ENCODE results near the gene CAMSAP1.

CAMSAP1 gene

DNA sequence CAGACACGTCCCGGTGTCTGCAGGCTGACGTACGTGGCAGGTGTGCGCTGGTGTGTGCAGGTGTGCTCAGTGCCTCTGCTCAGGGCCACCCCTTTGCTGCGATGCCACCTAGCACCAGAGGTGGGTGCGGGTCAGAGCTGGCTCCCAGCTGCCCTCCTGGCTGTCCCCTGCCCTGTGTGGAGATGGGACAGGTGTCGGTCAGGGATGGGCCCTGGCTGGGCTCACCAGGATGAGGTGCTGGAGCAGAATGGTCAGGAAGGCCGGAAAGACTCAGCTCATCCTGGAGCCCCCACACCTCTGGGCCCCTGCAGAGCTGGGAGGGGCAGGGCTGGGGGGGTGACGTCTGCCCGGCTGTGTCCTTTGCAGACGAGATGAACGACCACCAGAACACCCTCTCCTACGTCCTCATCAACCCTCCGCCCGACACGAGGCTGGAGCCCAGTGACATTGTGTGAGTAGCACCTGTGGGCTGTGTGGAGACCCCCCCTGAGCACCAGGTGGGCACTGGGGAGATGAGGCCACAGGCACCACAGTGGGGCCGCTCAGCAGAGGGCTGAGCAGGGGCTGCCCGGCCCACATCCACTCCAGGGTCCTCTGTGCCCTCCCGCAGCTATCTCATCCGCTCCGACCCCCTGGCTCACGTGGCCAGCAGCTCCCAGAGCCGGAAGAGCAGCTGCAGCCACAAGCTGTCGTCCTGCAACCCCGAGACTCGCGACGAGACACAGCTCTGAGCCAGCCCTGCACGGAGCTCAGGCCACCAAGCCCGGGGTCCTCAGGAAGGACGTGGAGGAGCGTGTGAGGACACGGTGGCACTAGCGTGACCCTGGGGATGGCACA is 115.7 kb downstream of the CAMSAP1 start:
- no peaks in the 10 kb centered on the region for H3K79me2 ChIP-seq (ENCODE audit: low read length)
- H3K9ac ChIP-seq (ENCODE audit: low read length), result no peak overlapping the region
- H3K27me3 ChIP-seq (ENCODE audit: low read depth, low read length), result no peaks in the 10 kb centered on the region
- TF ChIP-seq CTCF (IDR thresholded peaks at IDR 0.05; ENCODE audit: low read depth, low read length), result no peak
- TF ChIP-seq EZH2phosphoT487 (IDR thresholded peaks at IDR 0.05; ENCODE audit: low read depth), result no peak
- no peaks in the 10 kb centered on the region for H3K9me3 ChIP-seq (ENCODE audit: insufficient read depth, low read length)
- no peaks in the 10 kb centered on the region for H4K20me1 ChIP-seq (ENCODE audit: insufficient read depth, low read length)
- H3K27ac ChIP-seq (ENCODE audit: low read length), result no peak overlapping the region
- no peaks in the 10 kb centered on the region for H3K4me1 ChIP-seq (ENCODE audit: low read length)
- no peak overlapping the region for H2AFZ ChIP-seq (ENCODE audit: low read depth, low read length)
- H3K4me3 ChIP-seq (ENCODE audit: low read length), result no peak overlapping the region
- H3K4me2 ChIP-seq (ENCODE audit: low read length), result no peak overlapping the region
- H3K36me3 ChIP-seq (replicated peaks; ENCODE audit: low read depth, low read length), result no peaks in the 10 kb centered on the region

- Histone ChIP-seq H3K27me3 (ENCODE audit: low read depth, low read length) (no peaks in the 10 kb centered on the region), H3K27ac (ENCODE audit: low read length) (no peak overlapping the region), H3K36me3 (replicated peaks; ENCODE audit: low read depth, low read length) (no peaks in the 10 kb centered on the region), H3K79me2 (ENCODE audit: low read length) (no peaks in the 10 kb centered on the region), H3K9ac (ENCODE audit: low read length) (no peak overlapping the region), H4K20me1 (ENCODE audit: insufficient read depth, low read length) (no peaks in the 10 kb centered on the region), H2AFZ (ENCODE audit: low read depth, low read length) (no peak overlapping the region), H3K9me3 (ENCODE audit: insufficient read depth, low read length) (no peaks in the 10 kb centered on the region), H3K4me1 (ENCODE audit: low read length) (no peaks in the 10 kb centered on the region), H3K4me3 (ENCODE audit: low read length) (no peak overlapping the region), H3K4me2 (ENCODE audit: low read length) (no peak overlapping the region)
- TF ChIP-seq CTCF (IDR thresholded peaks at IDR 0.05; ENCODE audit: low read depth, low read length) (no peak), EZH2phosphoT487 (IDR thresholded peaks at IDR 0.05; ENCODE audit: low read depth) (no peak)
These were observed 116.5 kb downstream of the CAMSAP1 start for GRCh38 chr9:135790850-135791249.

DNA sequence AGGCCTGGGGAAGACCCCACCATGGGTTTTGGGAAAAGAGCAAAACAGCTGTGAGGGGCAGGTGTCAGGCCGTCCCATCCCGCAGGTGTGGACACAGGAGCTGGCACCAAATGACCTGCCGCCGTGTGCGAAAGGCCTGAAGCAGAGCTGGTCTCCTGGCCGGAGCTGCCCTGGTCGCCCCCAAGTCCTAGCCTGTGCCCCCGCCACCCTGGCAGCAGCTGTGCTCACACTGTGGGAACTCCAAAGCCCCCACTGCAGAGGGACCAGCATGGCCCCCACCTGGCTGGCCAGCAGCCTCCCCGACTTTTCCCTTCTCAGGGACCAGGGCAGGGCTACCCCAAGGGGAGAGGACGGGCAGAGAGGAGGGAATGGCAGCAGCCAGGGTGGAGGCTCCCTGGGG is 117.0 kb downstream of the CAMSAP1 start:
- no peak overlapping the region for H3K4me2 ChIP-seq (ENCODE audit: low read length)
- no peak overlapping the region for H3K27ac ChIP-seq (ENCODE audit: low read length)
- no peaks in the 10 kb centered on the region for H3K9me3 ChIP-seq (ENCODE audit: insufficient read depth, low read length)
- H3K27me3 ChIP-seq (ENCODE audit: low read depth, low read length), result no peaks in the 10 kb centered on the region
- H3K4me3 ChIP-seq (ENCODE audit: low read length), result no peak overlapping the region
- no peaks in the 10 kb centered on the region for H4K20me1 ChIP-seq (ENCODE audit: insufficient read depth, low read length)
- H3K9ac ChIP-seq (ENCODE audit: low read length), result no peak overlapping the region
- no peak overlapping the region for H2AFZ ChIP-seq (ENCODE audit: low read depth, low read length)
- H3K79me2 ChIP-seq (ENCODE audit: low read length), result no peaks in the 10 kb centered on the region
- no peaks in the 10 kb centered on the region for H3K36me3 ChIP-seq (replicated peaks; ENCODE audit: low read depth, low read length)
- TF ChIP-seq CTCF (IDR thresholded peaks at IDR 0.05; ENCODE audit: low read depth, low read length), result no peak
- no peaks in the 10 kb centered on the region for H3K4me1 ChIP-seq (ENCODE audit: low read length)

GRCh38 chr9:135789838-135790291 is 117.5 kb downstream of the CAMSAP1 start:
- TF ChIP-seq CTCF (IDR thresholded peaks at IDR 0.05; ENCODE audit: low read depth, low read length) (no peak), EZH2phosphoT487 (IDR thresholded peaks at IDR 0.05; ENCODE audit: low read depth) (no peak)

More at GRCh38 chr9:135789838-135790291, 117.5 kb downstream of the CAMSAP1 start:
- Histone ChIP-seq H3K36me3 (replicated peaks; ENCODE audit: low read depth, low read length) (no peaks in the 10 kb centered on the region), H3K9ac (ENCODE audit: low read length) (no peak overlapping the region), H3K79me2 (ENCODE audit: low read length) (no peaks in the 10 kb centered on the region), H4K20me1 (ENCODE audit: insufficient read depth, low read length) (no peaks in the 10 kb centered on the region), H3K4me1 (ENCODE audit: low read length) (no peaks in the 10 kb centered on the region), H3K4me2 (ENCODE audit: low read length) (no peak overlapping the region), H2AFZ (ENCODE audit: low read depth, low read length) (no peak overlapping the region), H3K4me3 (ENCODE audit: low read length) (no peak overlapping the region), H3K27ac (ENCODE audit: low read length) (no peak overlapping the region), H3K9me3 (ENCODE audit: insufficient read depth, low read length) (no peaks in the 10 kb centered on the region), H3K27me3 (ENCODE audit: low read depth, low read length) (no peaks in the 10 kb centered on the region)

Data from OCI-LY3 (cell line).